NCI-H1417 (cell line): ENCODE results near the gene TTLL9.

Source experiments
- DNase-seq, 3 experiments: peaks; one replicate each; lab custom pipeline; 2025; lab: John Stamatoyannopoulos, UW

Gene TTLL9

GRCh38 chr20:31879143-31879987, 8.9 kb downstream of the TTLL9 start:
- peak; percentile 97 to 99 (median 98) for DNase-seq

GRCh38 chr20:31881945-31882344, 11.5 kb downstream of the TTLL9 start:
- DNase-seq: no peak

GRCh38 chr20:31883829-31884228, 13.4 kb downstream of the TTLL9 start:
- DNase-seq: no peak

- DNase-seq: peak in 1 of 3 experiments; percentile 20
These were observed 20.2 kb downstream of the TTLL9 start for GRCh38 chr20:31890646-31891045.

- no peak for DNase-seq
These were observed 24.7 kb downstream of the TTLL9 start for GRCh38 chr20:31894980-31895675.

- no peak for DNase-seq
These were observed 25.6 kb downstream of the TTLL9 start for GRCh38 chr20:31896049-31896448.

- DNase-seq: no peak
These were observed 27.1 kb downstream of the TTLL9 start for GRCh38 chr20:31897541-31897940.

- no peak for DNase-seq
These were observed 31.2 kb downstream of the TTLL9 start for GRCh38 chr20:31901615-31902014.

- no peak for DNase-seq
These were observed 33.4 kb downstream of the TTLL9 start for GRCh38 chr20:31903627-31904386.

- DNase-seq: no peak
These were observed 35.6 kb downstream of the TTLL9 start for GRCh38 chr20:31906001-31906400.

GRCh38 chr20:31907046-31907445, 36.6 kb downstream of the TTLL9 start:
- no peak for DNase-seq

- DNase-seq: no peak
These were observed 37.6 kb downstream of the TTLL9 start for GRCh38 chr20:31908016-31908415.

- no peak for DNase-seq
These were observed 38.0 kb downstream of the TTLL9 start for GRCh38 chr20:31908424-31908823.

- DNase-seq: no peak
These were observed 39.0 kb downstream of the TTLL9 start for GRCh38 chr20:31909253-31910070.

GRCh38 chr20:31910071-31910803, 39.8 kb downstream of the TTLL9 start:
- DNase-seq: no peak

- DNase-seq: no peak
These were observed 43.2 kb downstream of the TTLL9 start for GRCh38 chr20:31913431-31914157.

GRCh38 chr20:31914170-31914569, 43.7 kb downstream of the TTLL9 start:
- peak in 1 of 3 experiments; percentile 30 for DNase-seq

GRCh38 chr20:31915491-31916280, 45.3 kb downstream of the TTLL9 start:
- peak in 2 of 3 experiments; percentile 48 to 71 for DNase-seq

- DNase-seq: no peak
These were observed 46.3 kb downstream of the TTLL9 start for GRCh38 chr20:31916708-31917107.
